Brain microvascular endothelial cell (primary cell): ENCODE results near the gene FAM107B.
"Not testable (repeated sequence)": the region's sequence is repeated elsewhere in the genome, so short reads cannot be mapped to it uniquely, and the experiment has no call there.

Experiments
- DNase-seq: peaks from one replicate; pipeline ENCODE4 v3.0.0-alpha.2; 2020
- H3K27ac ChIP-seq: fragments of 250-450 bp; sonication (Bioruptor Pico); 2 replicates; pipeline ENCODE4 v1.5.1; 2020; ENCODE audit warnings: mild to moderate bottlenecking, moderate library complexity
- H3K27me3 ChIP-seq: fragments of 250-450 bp; sonication (Bioruptor Pico); replicated peaks from 2 replicates; pipeline ENCODE4 v1.5.1; 2020; ENCODE audit warnings: mild to moderate bottlenecking
- H3K36me3 ChIP-seq: fragments of 250-450 bp; sonication (Bioruptor Pico); replicated peaks from 2 replicates; pipeline ENCODE4 v1.5.1; 2020; ENCODE audit warnings: mild to moderate bottlenecking
- H3K4me3 ChIP-seq: 2 replicates; pipeline ENCODE4 v1.5.1; 2011; ENCODE audit warnings: low read depth, mild to moderate bottlenecking, control low read depth, low read length, moderate library complexity
- in situ Hi-C: cut with HindIII; loops from 2 replicates; pipeline ENCODE4 v1.10.0; 2017; ENCODE audit warnings: low sequenced_read_pairs, low pct_ligation_motif_present
- TF ChIP-seq, protein P1 (sequence below): IDR thresholded peaks from 2 replicates; pipeline ENCODE4 v1.5.1; 2011; ENCODE audit warnings: low read depth, mild to moderate bottlenecking, moderate library complexity, low read length, control low read depth, inconsistent platforms; ENCODE audit errors: missing control alignments

FAM107B gene

DNA sequence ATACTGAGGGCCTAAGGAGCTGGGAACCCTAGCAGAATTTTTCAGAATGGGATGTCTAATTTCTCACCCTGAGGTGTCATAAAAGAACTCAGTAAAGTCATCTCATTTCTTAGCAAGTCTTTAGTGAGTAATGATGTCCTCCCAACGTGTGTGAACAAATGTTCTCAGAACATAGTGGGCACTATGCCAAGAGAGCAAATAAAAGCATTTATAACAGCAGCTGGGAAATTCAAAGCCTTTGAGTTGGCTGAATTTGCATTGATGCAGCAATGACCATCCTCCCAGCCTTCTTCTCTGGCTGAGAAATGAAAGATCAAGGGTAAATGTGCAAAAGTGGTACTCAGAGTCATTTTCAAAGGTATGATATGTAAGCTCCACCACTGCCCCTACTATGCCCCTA lies 109.4 kb downstream of the FAM107B start:
- no peaks in the 10 kb centered on the region for H3K27me3 ChIP-seq
- no peak overlapping the region for H3K27ac ChIP-seq
- DNase-seq, result no peak
- no peak overlapping the region for H3K4me3 ChIP-seq
- no peaks in the 10 kb centered on the region for H3K36me3 ChIP-seq
- in situ Hi-C loops, result no loop called here
- TF ChIP-seq, protein P1, sequence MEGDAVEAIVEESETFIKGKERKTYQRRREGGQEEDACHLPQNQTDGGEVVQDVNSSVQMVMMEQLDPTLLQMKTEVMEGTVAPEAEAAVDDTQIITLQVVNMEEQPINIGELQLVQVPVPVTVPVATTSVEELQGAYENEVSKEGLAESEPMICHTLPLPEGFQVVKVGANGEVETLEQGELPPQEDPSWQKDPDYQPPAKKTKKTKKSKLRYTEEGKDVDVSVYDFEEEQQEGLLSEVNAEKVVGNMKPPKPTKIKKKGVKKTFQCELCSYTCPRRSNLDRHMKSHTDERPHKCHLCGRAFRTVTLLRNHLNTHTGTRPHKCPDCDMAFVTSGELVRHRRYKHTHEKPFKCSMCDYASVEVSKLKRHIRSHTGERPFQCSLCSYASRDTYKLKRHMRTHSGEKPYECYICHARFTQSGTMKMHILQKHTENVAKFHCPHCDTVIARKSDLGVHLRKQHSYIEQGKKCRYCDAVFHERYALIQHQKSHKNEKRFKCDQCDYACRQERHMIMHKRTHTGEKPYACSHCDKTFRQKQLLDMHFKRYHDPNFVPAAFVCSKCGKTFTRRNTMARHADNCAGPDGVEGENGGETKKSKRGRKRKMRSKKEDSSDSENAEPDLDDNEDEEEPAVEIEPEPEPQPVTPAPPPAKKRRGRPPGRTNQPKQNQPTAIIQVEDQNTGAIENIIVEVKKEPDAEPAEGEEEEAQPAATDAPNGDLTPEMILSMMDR, result no peak

DNA sequence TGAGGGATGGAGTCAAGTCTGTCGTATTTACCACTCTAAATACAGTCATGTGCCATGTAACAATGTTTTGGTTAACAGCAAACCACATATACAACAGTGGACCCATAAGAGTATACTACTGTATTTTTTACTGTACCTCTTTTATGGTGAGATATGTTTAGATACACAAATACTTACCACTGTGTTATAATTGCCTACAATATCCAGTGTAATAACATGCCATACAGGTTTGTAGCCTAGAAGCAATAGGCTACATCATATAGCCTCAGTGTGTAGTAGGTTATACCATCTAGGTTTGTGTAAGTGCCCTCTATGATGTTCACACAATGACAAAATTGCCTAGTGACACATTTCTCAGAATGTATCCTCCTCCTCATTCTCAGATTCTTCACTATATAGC lies 110.4 kb downstream of the FAM107B start:
- H3K27me3 ChIP-seq, result no peaks in the 10 kb centered on the region
- no peak for DNase-seq
- TF ChIP-seq, protein P1, result no peak
- in situ Hi-C loops, result no loop called here
- H3K27ac ChIP-seq, result no peak overlapping the region
- H3K36me3 ChIP-seq, result no peaks in the 10 kb centered on the region
- no peak overlapping the region for H3K4me3 ChIP-seq

DNA sequence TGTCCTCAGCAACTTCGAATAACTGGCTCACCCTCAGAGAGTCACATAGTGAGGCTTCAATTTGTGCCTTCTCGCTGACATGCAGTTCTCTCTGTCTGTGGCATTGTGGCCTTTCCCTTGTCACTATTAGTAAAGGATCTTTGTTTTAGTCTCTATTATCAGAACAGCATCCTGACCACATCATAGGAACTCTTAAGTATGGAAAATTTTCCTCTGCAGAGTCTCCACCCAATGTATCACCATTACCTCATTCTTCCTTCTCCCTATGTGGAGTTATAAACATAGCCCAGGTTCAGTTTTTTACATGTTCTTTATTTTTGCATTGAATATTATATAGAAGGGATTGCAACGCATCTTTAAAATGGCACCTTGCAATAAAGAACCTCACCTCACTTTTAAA lies 112.9 kb downstream of the FAM107B start:
- in situ Hi-C loops, result no loop called here
- no peak overlapping the region for H3K27ac ChIP-seq

DNA sequence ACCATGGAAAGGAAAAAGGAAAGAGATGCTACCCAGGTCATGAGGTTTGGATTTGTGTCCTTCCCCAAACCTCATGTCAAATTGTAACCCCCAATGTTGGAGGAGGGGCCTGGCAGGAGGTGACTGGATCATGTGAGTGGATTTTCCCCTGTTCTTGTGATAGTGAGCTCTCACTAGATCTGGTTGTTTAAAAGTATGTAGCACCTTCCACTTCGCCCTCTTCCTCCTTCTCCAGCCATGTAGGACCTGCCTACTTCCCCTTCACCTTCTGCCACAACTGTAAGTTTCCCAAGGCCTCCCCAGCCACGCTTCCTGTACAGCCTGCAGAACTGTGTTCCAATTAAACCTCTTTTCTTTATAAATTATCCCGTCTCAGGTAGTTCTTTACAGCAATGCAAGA lies 113.9 kb downstream of the FAM107B start:
- Histone ChIP-seq H3K4me3 (no peak overlapping the region), H3K27me3 (no peaks in the 10 kb centered on the region), H3K36me3 (no peaks in the 10 kb centered on the region), H3K27ac (no peak overlapping the region)
- TF ChIP-seq, protein P1, result no peak
- DNase-seq, result no peak
- in situ Hi-C loops, result no loop called here

More for the DNA sequence above, 112.9 kb downstream of the FAM107B start:
- H3K27me3 ChIP-seq, result no peaks in the 10 kb centered on the region
- H3K36me3 ChIP-seq, result no peaks in the 10 kb centered on the region
- no peak overlapping the region for H3K4me3 ChIP-seq
- TF ChIP-seq, protein P1, result no peak
- no peak for DNase-seq

DNA sequence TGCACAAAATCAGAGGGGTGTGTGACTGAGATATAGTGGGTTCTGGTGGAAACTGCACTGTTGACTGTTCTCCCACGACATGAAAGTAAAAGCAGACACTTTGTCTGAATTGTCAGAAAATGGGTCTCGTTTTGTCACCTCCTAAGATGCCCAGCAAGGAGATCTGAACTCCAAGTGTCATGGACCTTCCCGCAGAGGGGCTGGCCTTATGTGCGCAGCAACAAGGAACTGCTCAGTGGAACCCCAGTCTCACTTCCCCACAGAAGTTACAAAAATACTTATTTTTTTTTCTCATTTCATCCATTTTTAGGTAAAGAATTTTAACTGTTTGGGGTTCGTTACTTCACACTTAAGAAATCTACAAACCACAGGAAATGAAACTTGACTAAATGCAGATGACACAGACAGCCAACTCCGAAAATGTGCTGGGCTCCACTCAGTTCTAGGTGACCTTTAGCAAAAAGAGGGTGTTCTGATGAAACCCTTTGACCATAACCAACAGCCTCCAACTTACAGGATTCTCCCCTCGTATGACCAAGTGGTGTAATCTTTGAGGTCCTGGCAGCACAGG lies 115.0 kb downstream of the FAM107B start:
- no peak for DNase-seq
- Histone ChIP-seq H3K27me3 (no peaks in the 10 kb centered on the region), H3K36me3 (no peaks in the 10 kb centered on the region), H3K4me3 (no peak overlapping the region), H3K27ac (no peak overlapping the region)
- TF ChIP-seq, protein P1, result no peak
- in situ Hi-C loops, result no loop called here

DNA sequence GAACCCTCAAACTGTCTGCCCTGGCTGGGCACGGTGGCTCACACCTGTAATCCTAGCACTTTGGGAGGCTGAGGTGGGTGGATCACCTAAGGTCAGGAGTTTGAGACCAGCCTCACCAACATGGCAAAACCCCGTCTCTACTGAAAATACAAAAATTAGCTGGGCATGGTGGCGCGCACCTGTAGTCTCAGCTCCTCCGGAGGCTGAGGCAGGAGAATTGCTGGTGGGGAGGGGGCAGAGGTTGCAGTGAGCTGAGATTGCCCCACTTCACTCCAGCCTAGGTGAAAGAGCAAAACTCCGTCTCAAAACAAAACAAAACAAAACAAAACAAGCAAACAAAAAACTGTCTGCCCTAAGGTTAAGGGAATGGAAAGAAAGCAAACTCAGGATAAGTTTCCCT lies 115.6 kb downstream of the FAM107B start:
- in situ Hi-C loops, DNase-seq, H3K36me3 ChIP-seq, H3K27me3 ChIP-seq, H3K4me3 ChIP-seq: not testable (repeated sequence)
- H3K27ac ChIP-seq, result peak overlapping the region; percentile 63
